HPDE6-E6E7 (cell line): Measurements from ENCODE around the gene RAB40B.
A peak's percentile ranks its signal among the peaks of the same experiment; 100 is the strongest.

Experiments used
- DNase-seq: peaks from one replicate; pipeline ENCODE4 v3.0.0; 2011; ENCODE audit warnings: missing footprints; ENCODE audit errors: extremely low spot score

RAB40B gene

GRCh38 chr17:82716203-82717010 lies 17.9 kb upstream of the RAB40B start, which contains the start of gene FN3KRP:
Gene FN3KRP, plus strand, starts transcription at chr17:82716706. Its CDS starts 50 bp downstream, at chr17:82716756.
- peak; percentile 96 for DNase-seq

- DNase-seq = no peak
Observed at GRCh38 chr17:82713071-82713723, 14.7 kb upstream of the RAB40B start.

- no peak for DNase-seq
Observed at GRCh38 chr17:82710499-82711232, 12.2 kb upstream of the RAB40B start.

GRCh38 chr17:82709676-82710498 lies 11.4 kb upstream of the RAB40B start:
- no peak for DNase-seq

- no peak for DNase-seq
Observed at GRCh38 chr17:82709024-82709675, 10.7 kb upstream of the RAB40B start.

GRCh38 chr17:82705756-82706155 lies 7.3 kb upstream of the RAB40B start:
- DNase-seq = no peak

GRCh38 chr17:82704886-82705285 lies 6.4 kb upstream of the RAB40B start:
- no peak for DNase-seq

- no peak for DNase-seq
Observed at GRCh38 chr17:82703935-82704865, 5.7 kb upstream of the RAB40B start.

- DNase-seq = no peak
Observed at GRCh38 chr17:82703036-82703745, 4.7 kb upstream of the RAB40B start.

GRCh38 chr17:82702231-82702927 lies 3.9 kb upstream of the RAB40B start:
- no peak for DNase-seq

- no peak for DNase-seq
Observed at GRCh38 chr17:82699551-82699950, 1.1 kb upstream of the RAB40B start.

GRCh38 chr17:82698974-82699442 lies 510 bp upstream of the RAB40B start:
- DNase-seq = no peak

- DNase-seq = no peak
Observed at GRCh38 chr17:82697808-82698064, 762 bp downstream of the RAB40B start.

- no peak for DNase-seq
Observed at GRCh38 chr17:82696916-82697807, 1.3 kb downstream of the RAB40B start.

- DNase-seq = no peak
Observed at GRCh38 chr17:82696259-82696658, 2.2 kb downstream of the RAB40B start.

- DNase-seq = no peak
Observed at GRCh38 chr17:82694647-82695046, 3.9 kb downstream of the RAB40B start.

- DNase-seq = no peak
Observed at GRCh38 chr17:82693168-82693867, 5.2 kb downstream of the RAB40B start.
